Upper lobe of right lung (tissue), 1 donor: ENCODE results near the gene SIAH2. TPM values are rescaled to one million over a fixed set of nuclear protein-coding genes. Genes with fewer than 3 reads are reported as not detected.
A peak's percentile ranks its signal among the peaks of the same experiment; 100 is the strongest.

Experiments
- ATAC-seq: fragments of 200-7000 bp; cut with Tn5 transposase; one replicate; pipeline ENCODE4 v1.9.1; 2020; ENCODE audit warnings: mild to moderate bottlenecking, moderate library complexity
- DNase-seq: peaks from one replicate; pipeline ENCODE4 v3.0.0-alpha.2; 2020
- H3K27ac ChIP-seq: fragments of 200-600 bp; one replicate; pipeline ENCODE4 v1.8.0; 2022
- H3K27me3 ChIP-seq: fragments of 200-600 bp; one replicate; pipeline ENCODE4 v1.8.0; 2022; ENCODE audit warnings: mild to moderate bottlenecking
- H3K36me3 ChIP-seq: fragments of 200-600 bp; one replicate; pipeline ENCODE4 v1.8.0; 2022
- H3K4me1 ChIP-seq: fragments of 200-600 bp; one replicate; pipeline ENCODE4 v1.8.0; 2022
- H3K4me3 ChIP-seq: fragments of 200-600 bp; one replicate; pipeline ENCODE4 v1.8.0; 2022; ENCODE audit warnings: mild to moderate bottlenecking
- H3K9me3 ChIP-seq: fragments of 200-600 bp; one replicate; pipeline ENCODE4 v1.8.0; 2022
- intact Hi-C: fragments of 100-400 bp; cut with DNase I; formaldehyde crosslinking; loops from one replicate; pipeline ENCODE4 v1.11.0; 2022
- total RNA-seq: library from RNA; stranded (reverse); fragmentation: NEBNext Ultra II Directional; extraction: Animal tissue kit (Norgen Biotek cat#: 25700); gene quantifications from one replicate; pipeline ENCODE4 v1.2.1, GENCODE V29; 2021
- TF ChIP-seq, protein P1 (sequence below): fragments of 200-600 bp; IDR thresholded peaks from one replicate; pipeline ENCODE4 v1.8.0; 2022; ENCODE audit warnings: antibody characterized with exemption
- donor health status: DM: no; HTN: yes; CAD: no; lungs with severe emphysema.

The SIAH2 gene
- total RNA-seq, 1 donor from 2014 or later: 16.9 TPM

DNA sequence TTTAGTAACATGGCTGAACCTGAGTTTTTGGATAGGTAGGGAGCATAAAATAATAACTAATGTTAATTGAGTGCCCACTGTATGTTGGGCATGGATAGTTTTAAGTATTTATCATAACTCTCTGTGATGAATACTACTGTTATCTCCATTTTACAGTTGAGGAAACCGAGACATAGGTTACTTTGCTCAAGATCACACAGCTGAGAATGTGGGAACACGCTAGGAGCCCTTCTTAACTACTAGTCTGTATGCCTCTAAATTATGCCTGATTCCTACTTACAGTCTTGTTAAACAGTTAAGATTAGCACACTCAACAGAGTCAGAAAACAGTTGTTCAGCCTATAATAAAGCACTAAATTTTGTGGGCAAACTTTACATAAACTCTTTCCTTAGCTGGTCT lies 2.0 kb upstream of the SIAH2 start:
- no peak overlapping the region for H3K27ac ChIP-seq
- ATAC-seq: no peak
- H3K36me3 ChIP-seq: no peaks in the 10 kb centered on the region
- no peaks in the 10 kb centered on the region for H3K27me3 ChIP-seq
- TF ChIP-seq, protein P1, sequence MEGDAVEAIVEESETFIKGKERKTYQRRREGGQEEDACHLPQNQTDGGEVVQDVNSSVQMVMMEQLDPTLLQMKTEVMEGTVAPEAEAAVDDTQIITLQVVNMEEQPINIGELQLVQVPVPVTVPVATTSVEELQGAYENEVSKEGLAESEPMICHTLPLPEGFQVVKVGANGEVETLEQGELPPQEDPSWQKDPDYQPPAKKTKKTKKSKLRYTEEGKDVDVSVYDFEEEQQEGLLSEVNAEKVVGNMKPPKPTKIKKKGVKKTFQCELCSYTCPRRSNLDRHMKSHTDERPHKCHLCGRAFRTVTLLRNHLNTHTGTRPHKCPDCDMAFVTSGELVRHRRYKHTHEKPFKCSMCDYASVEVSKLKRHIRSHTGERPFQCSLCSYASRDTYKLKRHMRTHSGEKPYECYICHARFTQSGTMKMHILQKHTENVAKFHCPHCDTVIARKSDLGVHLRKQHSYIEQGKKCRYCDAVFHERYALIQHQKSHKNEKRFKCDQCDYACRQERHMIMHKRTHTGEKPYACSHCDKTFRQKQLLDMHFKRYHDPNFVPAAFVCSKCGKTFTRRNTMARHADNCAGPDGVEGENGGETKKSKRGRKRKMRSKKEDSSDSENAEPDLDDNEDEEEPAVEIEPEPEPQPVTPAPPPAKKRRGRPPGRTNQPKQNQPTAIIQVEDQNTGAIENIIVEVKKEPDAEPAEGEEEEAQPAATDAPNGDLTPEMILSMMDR: no peak
- H3K4me3 ChIP-seq: no peak overlapping the region
- peaks cover 19% of the 10 kb centered on the region for H3K4me1 ChIP-seq
- intact Hi-C loops: no loop called here
- no peaks in the 10 kb centered on the region for H3K9me3 ChIP-seq
- DNase-seq: no peak

DNA sequence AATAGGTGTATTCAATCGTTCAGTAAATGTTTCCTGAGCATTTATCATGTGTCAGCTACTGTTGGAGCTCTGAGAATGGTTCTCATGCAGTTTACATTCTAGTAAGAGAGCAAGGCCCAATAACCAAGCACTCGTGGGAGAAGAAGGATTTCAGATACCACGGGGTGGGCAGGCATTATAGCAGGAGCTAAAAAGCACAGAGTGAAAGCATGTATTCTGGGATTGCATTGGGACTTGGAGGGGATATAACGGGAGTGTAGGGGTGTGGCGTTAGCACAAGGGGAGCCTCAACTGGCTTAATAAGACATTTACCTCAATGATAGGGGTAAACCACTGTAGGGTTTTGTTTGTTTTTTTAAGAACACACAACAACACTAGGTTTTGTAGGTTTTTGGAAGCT lies 1.6 kb upstream of the SIAH2 start:
- Histone ChIP-seq H3K4me1 (peaks cover 22% of the 10 kb centered on the region), H3K27ac (no peak overlapping the region), H3K9me3 (no peaks in the 10 kb centered on the region), H3K4me3 (peak overlapping the region; percentile 81), H3K36me3 (no peaks in the 10 kb centered on the region), H3K27me3 (no peaks in the 10 kb centered on the region)
- TF ChIP-seq, protein P1: no peak
- ATAC-seq (no peak), DNase-seq (no peak)
- intact Hi-C loops: no loop called here

DNA sequence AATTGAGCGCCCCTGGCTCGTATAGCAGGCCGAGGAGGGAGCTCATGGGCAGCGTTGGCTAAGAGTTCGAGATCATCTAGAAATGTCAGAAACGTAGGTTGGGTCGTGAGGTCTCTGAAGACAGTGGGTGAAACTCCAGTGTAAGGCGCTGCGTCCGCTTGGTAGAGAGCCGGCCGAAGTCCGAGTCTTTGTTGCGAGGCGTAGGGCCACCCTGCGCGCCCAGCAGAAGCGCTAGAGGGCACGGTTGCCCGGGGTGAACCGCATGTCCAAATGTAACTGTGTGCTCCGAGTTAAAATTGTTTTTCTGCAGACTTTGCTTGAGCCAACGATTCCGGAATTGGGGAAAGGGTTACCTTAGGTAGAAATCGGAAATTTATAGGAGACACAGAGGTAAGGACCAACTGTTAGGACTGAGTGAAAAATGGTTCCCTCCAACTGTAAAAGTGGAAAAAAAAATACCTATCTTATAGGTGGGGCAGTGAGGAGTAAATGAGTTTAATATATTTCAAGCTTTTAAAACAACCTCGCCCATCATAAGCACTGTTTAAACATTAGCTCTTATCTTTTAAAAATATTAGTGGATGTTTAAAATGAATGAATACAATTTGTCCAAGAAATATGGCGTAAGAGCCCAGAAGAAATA lies 993 bp upstream of the SIAH2 start:
- ATAC-seq (peak; percentile 65), DNase-seq (peak; percentile 86)
- H3K36me3 ChIP-seq: no peaks in the 10 kb centered on the region
- H3K4me3 ChIP-seq: peak overlapping the region; percentile 81
- intact Hi-C loops: no loop called here
- no peaks in the 10 kb centered on the region for H3K27me3 ChIP-seq
- TF ChIP-seq, protein P1: peak; percentile 62
- H3K9me3 ChIP-seq: no peaks in the 10 kb centered on the region
- peak overlapping the region; percentile 97 for H3K27ac ChIP-seq
- peaks cover 25% of the 10 kb centered on the region for H3K4me1 ChIP-seq

DNA sequence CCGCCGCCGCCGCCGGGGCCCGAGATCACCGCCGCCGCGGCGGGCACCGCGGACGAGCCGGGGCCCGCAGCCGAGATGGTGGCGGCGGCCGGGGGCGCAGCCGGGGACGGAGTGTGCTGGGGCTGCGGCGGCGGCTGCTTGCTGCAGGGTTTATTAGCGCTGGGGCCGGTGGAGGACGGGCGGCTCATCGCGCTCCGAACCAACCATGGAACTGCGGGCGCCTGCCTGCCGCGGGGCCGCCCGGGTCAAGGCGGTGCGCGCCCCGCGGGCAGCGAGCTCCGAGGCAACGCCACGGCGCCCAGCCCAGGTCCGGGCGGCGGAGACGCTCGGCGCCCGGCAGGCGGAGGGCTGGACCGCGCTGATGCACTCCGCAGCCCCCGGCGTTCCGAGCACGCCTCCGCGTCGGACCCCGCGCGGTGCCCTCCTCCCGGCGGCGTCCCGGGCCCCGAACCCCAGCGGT lies 277 bp downstream of the SIAH2 start:
- intact Hi-C loops: no loop called here
- no peak for DNase-seq
- H3K9me3 ChIP-seq: no peaks in the 10 kb centered on the region
- ATAC-seq: no peak
- peaks cover 25% of the 10 kb centered on the region for H3K4me1 ChIP-seq
- TF ChIP-seq, protein P1: no peak
- peak overlapping the region; percentile 97 for H3K27ac ChIP-seq
- no peaks in the 10 kb centered on the region for H3K36me3 ChIP-seq
- H3K27me3 ChIP-seq: no peaks in the 10 kb centered on the region
- peak overlapping the region; percentile 81 for H3K4me3 ChIP-seq

DNA sequence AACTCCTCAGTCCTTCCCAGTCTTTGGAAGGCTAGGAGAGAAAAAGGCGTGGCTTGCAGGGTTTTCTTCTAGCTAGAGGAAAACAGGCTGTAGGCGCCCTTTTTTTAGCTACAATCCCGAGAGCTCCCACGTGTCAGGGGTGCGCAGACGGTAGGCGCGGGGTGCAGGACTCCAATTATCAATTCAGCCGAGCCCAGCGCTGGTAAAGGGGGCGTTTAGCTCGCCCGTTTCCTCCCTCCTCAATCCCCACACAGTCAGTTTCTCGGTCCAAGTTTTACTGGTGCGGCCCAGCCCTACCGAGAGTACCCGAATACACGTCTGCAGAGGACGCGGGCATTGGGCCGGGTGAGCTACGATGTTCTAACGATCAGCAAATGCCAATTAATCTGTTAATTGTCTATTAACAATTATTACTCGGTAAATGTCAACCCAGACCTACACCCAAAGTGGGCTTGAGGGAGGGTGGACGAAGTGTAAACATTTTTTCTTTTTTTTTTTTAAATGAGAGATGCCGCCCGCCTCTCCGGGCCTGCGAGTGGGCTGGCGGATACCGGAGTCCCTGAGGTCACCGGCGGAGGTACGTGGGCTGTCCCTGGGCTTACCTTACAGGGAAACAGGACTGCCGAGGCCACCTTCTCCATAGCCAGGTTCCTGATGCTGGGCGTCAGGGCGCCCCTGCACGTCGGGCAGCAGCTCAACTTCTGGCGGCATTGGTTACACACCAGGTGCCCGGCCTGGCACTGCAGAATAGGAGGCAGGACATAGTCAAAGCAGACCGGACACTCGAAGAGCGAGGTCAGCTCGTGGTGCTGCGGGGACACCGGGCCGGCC lies 923 bp downstream of the SIAH2 start:
- Histone ChIP-seq H3K4me1 (peaks cover 29% of the 10 kb centered on the region), H3K36me3 (no peaks in the 10 kb centered on the region), H3K27me3 (no peaks in the 10 kb centered on the region), H3K27ac (peak overlapping the region; percentile 97), H3K4me3 (peak overlapping the region; percentile 81), H3K9me3 (no peaks in the 10 kb centered on the region)
- TF ChIP-seq, protein P1: no peak
- intact Hi-C loops: no loop called here
- DNase-seq (peak; percentile 71), ATAC-seq (peak; percentile 1)
